ENCODE measurements around the gene DDX5.

The DDX5 gene

DNA sequence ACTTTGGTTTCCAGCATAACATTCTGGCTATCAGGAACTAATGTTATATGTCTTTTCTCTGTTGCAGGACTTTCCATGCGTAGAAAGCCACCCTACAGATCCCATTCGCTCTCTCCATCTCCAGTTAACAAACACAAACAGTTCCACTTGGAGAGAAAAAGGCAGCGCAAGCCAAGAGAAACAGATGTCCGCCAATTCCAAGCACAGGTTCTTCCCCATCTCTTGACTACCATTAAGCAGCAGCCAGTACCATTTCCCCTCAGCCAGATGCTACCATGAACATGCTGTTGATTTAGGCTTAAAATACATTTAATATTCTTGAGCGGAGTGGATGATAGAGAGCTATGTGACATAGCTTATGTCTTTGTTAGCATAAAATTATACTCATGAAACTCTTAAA lies 23.1 kb upstream of the DDX5 start:
- no peak for ATAC-seq
- Mint-ChIP-seq H3K27me3 (no peaks in the 10 kb centered on the region), H3K9me3 (no peaks in the 10 kb centered on the region), H3K4me1 (peaks cover 5% of the 10 kb centered on the region), H3K27ac (peak overlapping the region in 1 of 2 donors; percentile 52), H3K4me3 (no peak overlapping the region)
- DNase-seq: no peak

DNA sequence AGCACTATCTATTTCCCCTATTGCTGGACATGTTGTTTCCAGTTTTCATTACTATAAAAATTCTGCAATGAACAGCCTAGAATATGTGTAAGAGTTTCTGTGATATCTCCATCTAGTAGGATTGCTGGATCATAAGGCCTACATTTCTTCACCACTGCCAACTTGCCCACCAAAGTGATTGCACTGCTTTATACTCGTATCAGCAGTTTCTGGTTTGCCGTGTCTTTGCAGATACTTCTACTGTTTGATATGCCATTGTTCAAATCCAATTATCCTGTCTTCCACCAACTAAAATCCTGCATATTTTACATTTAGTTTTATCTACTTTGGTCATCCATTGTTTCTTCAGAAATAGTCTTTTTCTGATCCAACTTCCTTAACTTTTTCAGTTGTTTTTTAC lies 21.8 kb upstream of the DDX5 start:
- Mint-ChIP-seq H3K4me1 (no peaks in the 10 kb centered on the region), H3K27ac (peak overlapping the region in 1 of 2 donors; percentile 62), H3K27me3 (no peaks in the 10 kb centered on the region), H3K9me3 (no peaks in the 10 kb centered on the region), H3K4me3 (no peak overlapping the region)
- DNase-seq: no peak
- no peak for ATAC-seq

- Mint-ChIP-seq H3K4me1 (peaks cover 8% of the 10 kb centered on the region), H3K27ac (no peak overlapping the region), H3K27me3 (no peaks in the 10 kb centered on the region), H3K4me3 (no peak overlapping the region), H3K9me3 (no peaks in the 10 kb centered on the region)
- no peak for DNase-seq
- no peak for ATAC-seq
Observed at GRCh38 chr17:64520359-64520758, 14.3 kb upstream of the DDX5 start.

- Mint-ChIP-seq H3K27me3 (no peaks in the 10 kb centered on the region), H3K4me3 (no peak overlapping the region), H3K4me1 (peaks cover 14% of the 10 kb centered on the region), H3K9me3 (no peaks in the 10 kb centered on the region), H3K27ac (no peak overlapping the region)
- ATAC-seq (no peak), DNase-seq (no peak)
Observed at GRCh38 chr17:64519601-64520000, 13.5 kb upstream of the DDX5 start.

DNA sequence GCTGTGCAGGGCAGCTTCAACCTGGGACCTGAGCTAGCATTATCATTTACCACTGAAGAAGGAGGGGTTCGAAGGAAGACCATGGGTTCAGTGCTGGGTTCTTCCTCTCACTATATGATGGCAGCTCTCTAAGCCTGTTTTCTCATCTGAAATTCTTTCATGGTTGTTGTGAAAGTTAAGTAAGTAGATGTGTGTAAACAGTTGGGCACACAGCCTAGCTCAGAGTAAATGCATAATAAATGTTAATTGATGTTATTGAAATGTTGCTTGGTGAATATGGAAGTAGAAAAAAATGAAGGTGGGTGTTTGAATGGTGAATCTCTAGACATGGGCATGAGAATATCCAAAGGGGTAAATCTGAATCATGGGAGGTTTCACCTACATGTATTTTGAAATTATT lies 9.7 kb upstream of the DDX5 start:
- Mint-ChIP-seq H3K4me1 (peaks cover 14% of the 10 kb centered on the region), H3K4me3 (no peak overlapping the region), H3K9me3 (no peaks in the 10 kb centered on the region), H3K27me3 (no peaks in the 10 kb centered on the region), H3K27ac (no peak overlapping the region)
- DNase-seq (no peak), ATAC-seq (no peak)

DNA sequence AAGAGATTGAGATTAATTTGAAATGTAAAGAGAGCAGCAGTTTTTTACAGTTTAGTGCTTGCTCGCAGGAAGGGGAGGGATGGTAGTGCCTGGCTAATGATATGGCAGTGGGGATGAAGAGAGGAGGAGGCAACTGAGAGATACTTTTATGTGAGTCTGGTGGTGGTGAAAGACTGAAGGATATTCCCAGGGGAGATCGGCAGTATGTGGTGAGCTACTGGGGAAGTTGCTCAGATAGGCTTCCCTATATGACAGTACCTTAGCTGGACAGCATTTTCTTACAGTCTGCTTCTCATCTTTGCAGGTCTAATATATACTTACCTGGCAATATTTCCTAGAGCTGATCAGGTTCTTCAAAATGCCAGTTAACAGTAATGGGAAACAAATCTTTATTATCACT lies 9.3 kb upstream of the DDX5 start:
- H3K9me3 Mint-ChIP-seq: no peaks in the 10 kb centered on the region
- H3K4me3 Mint-ChIP-seq: no peak overlapping the region
- peak overlapping the region in 1 of 2 donors; percentile 93 for H3K27ac Mint-ChIP-seq
- peaks cover 14% of the 10 kb centered on the region for H3K4me1 Mint-ChIP-seq
- no peaks in the 10 kb centered on the region for H3K27me3 Mint-ChIP-seq
- no peak for ATAC-seq
- DNase-seq: no peak

- Mint-ChIP-seq H3K9me3 (no peaks in the 10 kb centered on the region), H3K27ac (no peak overlapping the region), H3K4me1 (peaks cover 32% of the 10 kb centered on the region), H3K4me3 (peak overlapping the region in 1 of 2 donors; percentile 63), H3K27me3 (no peaks in the 10 kb centered on the region)
- ATAC-seq (no peak), DNase-seq (no peak)
Observed at GRCh38 chr17:64509179-64509578, 3.1 kb upstream of the DDX5 start.

DNA sequence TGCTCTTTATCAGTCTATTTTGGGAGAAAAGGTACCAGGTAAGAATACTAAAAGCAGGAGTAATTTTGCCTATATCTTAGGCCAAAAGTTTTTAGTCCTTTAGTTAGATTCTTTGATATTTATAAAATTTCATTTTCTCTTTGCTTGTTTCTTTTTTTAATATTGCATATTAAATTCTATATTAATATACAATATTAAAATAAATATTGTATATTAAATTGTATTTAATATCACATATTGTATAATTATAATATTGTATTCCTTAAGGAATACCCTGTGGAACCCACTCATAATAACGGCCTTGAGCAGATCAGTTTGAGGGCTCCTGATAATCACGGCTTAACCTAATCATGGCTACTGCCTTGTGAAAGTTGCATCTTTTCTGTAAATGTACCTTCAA lies 2.6 kb upstream of the DDX5 start:
- no peak for ATAC-seq
- peak overlapping the region; percentile 94 to 97 for H3K4me3 Mint-ChIP-seq
- H3K27me3 Mint-ChIP-seq: no peaks in the 10 kb centered on the region
- DNase-seq: no peak
- no peaks in the 10 kb centered on the region for H3K9me3 Mint-ChIP-seq
- no peak overlapping the region for H3K27ac Mint-ChIP-seq
- H3K4me1 Mint-ChIP-seq: peaks cover 37% of the 10 kb centered on the region

- Mint-ChIP-seq H3K4me1 (peaks cover 50% of the 10 kb centered on the region), H3K4me3 (peak overlapping the region; percentile 94 to 97), H3K27me3 (no peaks in the 10 kb centered on the region), H3K9me3 (no peaks in the 10 kb centered on the region), H3K27ac (peak overlapping the region; percentile 100)
- ATAC-seq (peak; percentile 36), DNase-seq (peak in 1 of 2 donors; percentile 46)
Observed at GRCh38 chr17:64507413-64507782, 1.3 kb upstream of the DDX5 start.

- no peaks in the 10 kb centered on the region for H3K9me3 Mint-ChIP-seq
- peaks cover 56% of the 10 kb centered on the region for H3K4me1 Mint-ChIP-seq
- peak within 1 kb of the TSS; percentile 100 for H3K27ac Mint-ChIP-seq
- ATAC-seq (peak; percentile 68), DNase-seq (peak; percentile 98)
- H3K27me3 Mint-ChIP-seq: no peaks in the 10 kb centered on the region
- peak within 1 kb of the TSS; percentile 94 to 97 for H3K4me3 Mint-ChIP-seq
Observed at GRCh38 chr17:64506576-64507412, 705 bp upstream of the DDX5 start, which contains the start of gene CEP95. Gene CEP95 (plus strand): TSS chr17:64506977. CDS start chr17:64507098, 121 bp downstream.

DNA sequence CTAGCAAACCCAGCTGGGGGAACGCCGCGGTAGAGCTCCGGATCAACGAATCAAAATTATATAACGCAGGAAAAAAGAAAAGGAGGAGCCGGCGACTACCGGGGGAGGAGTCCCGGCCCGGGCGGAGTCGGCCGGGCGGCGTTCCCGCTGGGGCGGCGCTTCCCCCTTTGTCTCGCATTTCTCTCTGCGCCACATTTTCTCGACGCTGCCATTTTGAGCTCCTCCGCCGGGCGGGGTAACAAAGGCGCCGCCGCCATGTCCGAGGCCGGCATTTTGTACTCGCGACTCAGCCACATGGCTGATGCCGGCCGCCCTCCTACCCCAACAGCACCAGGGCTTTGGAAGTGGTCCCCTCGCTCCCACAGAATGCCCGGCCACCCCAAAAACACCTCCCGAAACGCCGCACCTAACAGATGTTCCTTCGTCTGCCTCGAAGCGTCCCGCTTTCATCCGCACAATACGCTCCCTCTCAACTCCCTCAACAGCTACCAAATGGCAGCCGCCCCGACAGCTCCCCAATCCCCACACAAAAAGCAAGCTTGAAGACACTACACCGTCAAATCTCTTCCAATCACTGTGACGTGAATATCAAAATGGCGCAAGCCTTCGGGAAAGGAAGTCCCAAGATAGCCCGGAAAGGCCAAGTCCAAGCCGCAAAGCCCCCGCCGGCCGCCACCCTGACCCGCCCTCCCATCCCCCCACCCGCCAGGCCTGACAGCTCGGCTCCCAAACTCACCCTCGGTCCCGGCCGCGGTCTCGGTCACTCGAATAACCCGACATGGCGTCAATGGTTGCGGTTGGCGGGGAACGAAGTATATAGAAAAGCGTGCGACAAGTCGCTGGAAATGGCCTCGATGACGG lies 519 bp downstream of the DDX5 start:
- DNase-seq: peak; percentile 83 to 89
- H3K9me3 Mint-ChIP-seq: no peaks in the 10 kb centered on the region

GRCh38 chr17:64504769-64505339 lies 1.2 kb downstream of the DDX5 start:
- H3K27me3 Mint-ChIP-seq: no peaks in the 10 kb centered on the region
- H3K4me3 Mint-ChIP-seq: peak overlapping the region; percentile 94 to 97
- H3K27ac Mint-ChIP-seq: peak overlapping the region; percentile 100
- H3K4me1 Mint-ChIP-seq: peaks cover 76% of the 10 kb centered on the region
- ATAC-seq (peak; percentile 39), DNase-seq (no peak)
- no peaks in the 10 kb centered on the region for H3K9me3 Mint-ChIP-seq

More for the DNA sequence above, 519 bp downstream of the DDX5 start:
- peak overlapping the region; percentile 100 for H3K27ac Mint-ChIP-seq
- H3K27me3 Mint-ChIP-seq: no peaks in the 10 kb centered on the region
- H3K4me1 Mint-ChIP-seq: peaks cover 69% of the 10 kb centered on the region
- peak; percentile 33 for ATAC-seq
- H3K4me3 Mint-ChIP-seq: peak overlapping the region; percentile 94 to 97

DNA sequence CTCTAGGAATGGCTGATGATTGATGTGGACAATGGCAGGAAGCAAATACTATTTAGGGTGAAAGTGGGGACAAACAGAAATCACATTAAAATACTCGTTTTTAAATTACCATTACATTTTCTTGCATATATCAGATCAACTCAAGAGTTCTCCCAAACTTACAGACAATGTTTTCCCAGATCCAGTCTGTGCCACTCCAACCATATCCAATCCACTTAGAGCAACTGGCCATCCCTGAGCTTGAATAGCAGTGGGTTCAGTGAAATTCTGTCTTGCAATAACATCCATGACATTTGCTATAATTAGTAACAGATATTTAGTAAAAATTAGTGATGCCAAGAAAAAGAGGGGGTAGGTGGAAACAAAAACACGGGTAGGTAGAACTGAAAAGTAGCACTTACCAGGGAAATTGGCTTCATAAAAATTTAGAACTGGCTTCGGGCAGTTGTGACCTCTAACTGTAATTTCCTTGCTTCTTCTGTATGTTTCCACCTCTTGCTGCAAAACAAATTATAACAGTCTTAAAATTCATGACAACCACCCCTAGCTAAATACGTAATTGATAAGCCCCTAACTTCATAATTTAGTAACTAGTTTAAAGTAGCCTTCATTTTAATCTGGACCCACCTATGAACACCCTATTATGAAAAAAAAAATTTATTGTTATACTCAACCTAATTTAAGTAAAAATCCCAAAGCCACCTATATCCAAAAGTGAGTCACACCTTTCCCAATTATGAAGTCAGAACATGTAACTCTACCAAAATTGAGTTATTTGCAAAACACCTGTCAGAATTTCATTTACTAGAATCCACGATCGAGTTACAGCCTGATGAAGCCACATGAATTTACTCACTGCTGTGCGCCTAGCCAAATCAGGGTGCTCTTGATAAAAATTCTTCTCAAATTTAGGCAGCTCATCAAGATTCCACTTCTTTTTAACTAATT lies 2.0 kb downstream of the DDX5 start:
- Mint-ChIP-seq H3K27me3 (no peaks in the 10 kb centered on the region), H3K4me3 (peak overlapping the region; percentile 94 to 97), H3K9me3 (no peaks in the 10 kb centered on the region), H3K4me1 (peaks cover 82% of the 10 kb centered on the region), H3K27ac (peak overlapping the region; percentile 100)
- ATAC-seq (no peak), DNase-seq (no peak)

GRCh38 chr17:64503341-64503740 lies 2.7 kb downstream of the DDX5 start:
- H3K4me1 Mint-ChIP-seq: peaks cover 82% of the 10 kb centered on the region
- DNase-seq (no peak), ATAC-seq (no peak)
- peak overlapping the region; percentile 100 for H3K27ac Mint-ChIP-seq
- peak overlapping the region in 1 of 2 donors; percentile 21 for H3K4me3 Mint-ChIP-seq
- no peaks in the 10 kb centered on the region for H3K27me3 Mint-ChIP-seq
- no peaks in the 10 kb centered on the region for H3K9me3 Mint-ChIP-seq

DNA sequence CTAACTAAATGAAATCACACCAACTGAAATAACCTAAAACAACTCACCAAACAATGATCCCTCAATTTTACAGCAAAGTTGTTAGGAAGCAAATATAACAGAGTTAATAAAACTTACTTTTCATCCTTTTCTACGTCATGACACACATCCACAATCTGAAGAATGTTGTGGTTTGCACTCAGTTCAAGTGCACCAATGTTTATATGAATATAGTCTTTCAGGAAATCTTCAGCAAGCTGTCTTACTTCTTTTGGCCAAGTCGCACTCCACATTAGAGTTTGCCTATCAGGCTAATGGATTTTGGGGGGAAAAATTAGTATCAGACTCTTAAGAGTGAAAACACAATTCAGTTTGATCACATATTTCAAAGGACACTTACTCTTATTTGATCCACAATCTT lies 3.3 kb downstream of the DDX5 start:
- peak overlapping the region in 1 of 2 donors; percentile 21 for H3K4me3 Mint-ChIP-seq
- H3K4me1 Mint-ChIP-seq: peaks cover 85% of the 10 kb centered on the region
- DNase-seq (no peak), ATAC-seq (no peak)
- peak overlapping the region; percentile 48 to 100 for H3K27ac Mint-ChIP-seq
- H3K27me3 Mint-ChIP-seq: no peaks in the 10 kb centered on the region
- no peaks in the 10 kb centered on the region for H3K9me3 Mint-ChIP-seq

Measured in stimulated activated naive CD8-positive, alpha-beta T cell treated with anti-CD3 and anti-CD28 coated beads, Interleukin-15, amount 100 ng/mL, for 72 hours (primary cell).